Measurements from ENCODE around the gene GRPEL2.
"Not testable (repeated sequence)": the region's sequence is repeated elsewhere in the genome, so short reads cannot be mapped to it uniquely, and the experiment has no call there.

GRPEL2 gene

GRCh38 chr5:149398747-149399266, 53.5 kb downstream of the GRPEL2 start:
- DNase-seq (ENCODE audit: low read depth): not testable (repeated sequence)

GRCh38 chr5:149399775-149400174, 54.5 kb downstream of the GRPEL2 start:
- DNase-seq (ENCODE audit: low read depth): no peak

- no peak for DNase-seq (ENCODE audit: low read depth)
These were observed 55.0 kb downstream of the GRPEL2 start for GRCh38 chr5:149400304-149400703.

GRCh38 chr5:149401051-149401450, 55.8 kb downstream of the GRPEL2 start:
- no peak for DNase-seq (ENCODE audit: low read depth)

- no peak for DNase-seq (ENCODE audit: low read depth)
These were observed 57.0 kb downstream of the GRPEL2 start for GRCh38 chr5:149402291-149402690.

Data from fibroblast of the conjunctiva (primary cell).